Breast epithelium (tissue), 3 donors: ENCODE measurements around the gene PSD4.

ENCODE experiments used
- CTCF ChIP-seq, 3 donors: fragments of 450-650 bp; IDR thresholded peaks; one replicate each; pipeline ENCODE4 v1.5.1; 2016 to 2017; ENCODE audit warnings: antibody characterized with exemption in 3 of 3, mild to moderate bottlenecking in 3 of 3, moderate library complexity in 3 of 3
- POLR2A ChIP-seq: fragments of 450-650 bp; IDR thresholded peaks from one replicate; pipeline ENCODE4 v1.6.1; 2016; ENCODE audit warnings: antibody characterized with exemption, mild to moderate bottlenecking, moderate library complexity
- POLR2AphosphoS5 ChIP-seq, 3 donors: sonication (generic); formaldehyde crosslinking; IDR thresholded peaks; one replicate each; pipeline ENCODE4 v1.6.1; 2017; ENCODE audit warnings: antibody characterized with exemption in 3 of 3

- TF ChIP-seq POLR2AphosphoS5 (IDR thresholded peaks at IDR 0.05): no peak
- no peak for TF ChIP-seq POLR2A
- no peak for TF ChIP-seq CTCF (IDR thresholded peaks at IDR 0.05)
Measured at GRCh38 chr2:113252047-113252590, 78.3 kb downstream of the PSD4 start.
